Measurements from ENCODE around the gene PPP1R9A.

GRCh38 chr7:95027234-95027872 is 120.0 kb downstream of the PPP1R9A start:
- TF ChIP-seq POLR2A (IDR thresholded peaks at IDR 0.05) (no peak), EP300 (IDR thresholded peaks at IDR 0.05) (no peak), POLR2AphosphoS5 (IDR thresholded peaks at IDR 0.05) (no peak)
- TF ChIP-seq, protein P1, sequence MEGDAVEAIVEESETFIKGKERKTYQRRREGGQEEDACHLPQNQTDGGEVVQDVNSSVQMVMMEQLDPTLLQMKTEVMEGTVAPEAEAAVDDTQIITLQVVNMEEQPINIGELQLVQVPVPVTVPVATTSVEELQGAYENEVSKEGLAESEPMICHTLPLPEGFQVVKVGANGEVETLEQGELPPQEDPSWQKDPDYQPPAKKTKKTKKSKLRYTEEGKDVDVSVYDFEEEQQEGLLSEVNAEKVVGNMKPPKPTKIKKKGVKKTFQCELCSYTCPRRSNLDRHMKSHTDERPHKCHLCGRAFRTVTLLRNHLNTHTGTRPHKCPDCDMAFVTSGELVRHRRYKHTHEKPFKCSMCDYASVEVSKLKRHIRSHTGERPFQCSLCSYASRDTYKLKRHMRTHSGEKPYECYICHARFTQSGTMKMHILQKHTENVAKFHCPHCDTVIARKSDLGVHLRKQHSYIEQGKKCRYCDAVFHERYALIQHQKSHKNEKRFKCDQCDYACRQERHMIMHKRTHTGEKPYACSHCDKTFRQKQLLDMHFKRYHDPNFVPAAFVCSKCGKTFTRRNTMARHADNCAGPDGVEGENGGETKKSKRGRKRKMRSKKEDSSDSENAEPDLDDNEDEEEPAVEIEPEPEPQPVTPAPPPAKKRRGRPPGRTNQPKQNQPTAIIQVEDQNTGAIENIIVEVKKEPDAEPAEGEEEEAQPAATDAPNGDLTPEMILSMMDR (IDR thresholded peaks at IDR 0.05) = no peak

Data from sigmoid colon (tissue), 4 donors.